GM12891 (cell line): Measurements from ENCODE around the gene CHST9.

Experiments used
- POLR2A ChIP-seq: IDR thresholded peaks from 2 replicates; pipeline ENCODE4 v1.6.1; 2011; ENCODE audit warnings: low read depth, low read length, control low read depth
- POLR2AphosphoS5 ChIP-seq: IDR thresholded peaks from 2 replicates; pipeline ENCODE4 v1.6.1; 2011; ENCODE audit warnings: low read depth, low read length, control low read depth
- POU2F2 ChIP-seq: IDR thresholded peaks from 2 replicates; pipeline ENCODE4 v1.6.1; 2011; ENCODE audit warnings: low read depth, mild to moderate bottlenecking, control low read depth, low read length, moderate library complexity
- SPI1 ChIP-seq: IDR thresholded peaks from 2 replicates; pipeline ENCODE4 v1.6.1; 2011; ENCODE audit warnings: low read depth, low read length, control low read depth
- TAF1 ChIP-seq: IDR thresholded peaks from 2 replicates; pipeline ENCODE4 v1.6.1; 2011; ENCODE audit warnings: low read depth, low read length, control low read depth

GRCh38 chr18:26902291-26902690, 282.8 kb downstream of the CHST9 start:
- no peak for TF ChIP-seq POLR2A
- TF ChIP-seq TAF1, result no peak
- TF ChIP-seq POLR2AphosphoS5, result no peak
- TF ChIP-seq SPI1, result no peak
- no peak for TF ChIP-seq POU2F2
